Gastrocnemius medialis (tissue), 4 donors: ENCODE results near the gene PARD3B.

ENCODE experiments used
- POLR2A ChIP-seq, 2 donors: fragments of 450-650 bp; IDR thresholded peaks; one replicate each; pipeline ENCODE4 v1.6.1; 2017; ENCODE audit warnings: antibody characterized with exemption in 2 of 2, mild to moderate bottlenecking in 2 of 2, moderate library complexity in 2 of 2
- TF ChIP-seq, protein P1 (sequence below), 5 experiments: fragments of 450-650 bp in 3 of 5; fragments of 200-600 bp in 2 of 5; sonication (generic) in 2 of 5; IDR thresholded peaks in 4 of 5; conservative IDR thresholded peaks in 1 of 5; 1 replicate in 4 of 5; 2 replicates in 1 of 5; pipeline ENCODE4 v1.5.1; 2016 to 2019; ENCODE audit warnings: antibody characterized with exemption in 5 of 5, mild to moderate bottlenecking in 3 of 5, moderate library complexity in 3 of 5

DNA sequence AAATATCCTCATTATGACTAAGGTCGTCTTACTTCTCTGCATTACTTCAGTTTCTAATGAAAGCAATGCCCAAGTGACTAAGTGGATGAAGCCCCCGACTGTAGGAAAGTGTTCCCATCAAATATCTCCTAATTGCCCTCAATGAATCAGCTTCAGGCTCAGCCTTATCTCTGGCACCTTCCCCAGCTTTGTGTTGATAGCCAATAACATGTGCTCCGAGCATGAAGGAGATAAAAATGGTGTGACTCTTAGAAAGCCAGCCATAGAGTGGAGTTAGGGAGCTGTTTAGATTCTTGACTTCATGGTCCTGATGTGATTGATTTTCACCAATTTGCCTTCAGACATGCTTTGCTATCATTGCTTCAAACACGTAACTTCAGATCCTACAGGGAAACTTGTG is 797.8 kb downstream of the PARD3B start:
- TF ChIP-seq, protein P1, sequence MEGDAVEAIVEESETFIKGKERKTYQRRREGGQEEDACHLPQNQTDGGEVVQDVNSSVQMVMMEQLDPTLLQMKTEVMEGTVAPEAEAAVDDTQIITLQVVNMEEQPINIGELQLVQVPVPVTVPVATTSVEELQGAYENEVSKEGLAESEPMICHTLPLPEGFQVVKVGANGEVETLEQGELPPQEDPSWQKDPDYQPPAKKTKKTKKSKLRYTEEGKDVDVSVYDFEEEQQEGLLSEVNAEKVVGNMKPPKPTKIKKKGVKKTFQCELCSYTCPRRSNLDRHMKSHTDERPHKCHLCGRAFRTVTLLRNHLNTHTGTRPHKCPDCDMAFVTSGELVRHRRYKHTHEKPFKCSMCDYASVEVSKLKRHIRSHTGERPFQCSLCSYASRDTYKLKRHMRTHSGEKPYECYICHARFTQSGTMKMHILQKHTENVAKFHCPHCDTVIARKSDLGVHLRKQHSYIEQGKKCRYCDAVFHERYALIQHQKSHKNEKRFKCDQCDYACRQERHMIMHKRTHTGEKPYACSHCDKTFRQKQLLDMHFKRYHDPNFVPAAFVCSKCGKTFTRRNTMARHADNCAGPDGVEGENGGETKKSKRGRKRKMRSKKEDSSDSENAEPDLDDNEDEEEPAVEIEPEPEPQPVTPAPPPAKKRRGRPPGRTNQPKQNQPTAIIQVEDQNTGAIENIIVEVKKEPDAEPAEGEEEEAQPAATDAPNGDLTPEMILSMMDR (IDR thresholded peaks at IDR 0.05 in 4 of 5, conservative IDR thresholded peaks at IDR 0.05 in 1 of 5): no peak
- TF ChIP-seq POLR2A (IDR thresholded peaks at IDR 0.05): no peak
